CD4-positive, CD25-positive, alpha-beta regulatory T cell (primary cell): ENCODE data around the gene PIGA. TPM values are rescaled to one million over a fixed set of nuclear protein-coding genes. Genes with fewer than 3 reads are reported as not detected.

Experiments
- ATAC-seq, 2 donors: fragments of 150-1000 bp; cut with Tn5 transposase; one replicate each; pipeline ENCODE4 v1.10.0; 2021; ENCODE audit warnings: low read depth in 2 of 2, moderate number of reproducible peaks in 2 of 2, moderate library complexity in 1 of 2
- DNase-seq, 3 donors: peaks; one replicate each; pipeline versions ENCODE4 v3.0.0 to v3.0.0-alpha.2; 2012 to 2022; ENCODE audit warnings: mixed read lengths in 1 of 3
- H3K27ac ChIP-seq: one replicate; pipeline ENCODE4 v1.7.0; 2013; ENCODE audit warnings: mild to moderate bottlenecking, low read length; ENCODE audit not compliant: insufficient read depth, poor library complexity, severe bottlenecking
- H3K27me3 ChIP-seq: one replicate; pipeline ENCODE4 v1.7.0; 2013; ENCODE audit warnings: low read length; ENCODE audit not compliant: control insufficient read depth, insufficient read depth
- H3K36me3 ChIP-seq: one replicate; pipeline ENCODE4 v1.7.0; 2013; ENCODE audit warnings: mild to moderate bottlenecking, low read length, moderate library complexity; ENCODE audit not compliant: control insufficient read depth, insufficient read depth
- H3K4me1 ChIP-seq: 2 replicates; pipeline ENCODE4 v1.7.0; 2013; ENCODE audit warnings: mild to moderate bottlenecking, low read length; ENCODE audit not compliant: insufficient read depth, control insufficient read depth, poor library complexity, severe bottlenecking
- H3K4me3 ChIP-seq: one replicate; pipeline ENCODE4 v1.7.0; 2013; ENCODE audit warnings: low read depth, mild to moderate bottlenecking, low read length, moderate library complexity
- H3K9me3 ChIP-seq, 2 experiments: 1 replicate in 1 of 2; 2 replicates in 1 of 2; pipeline ENCODE4 v1.7.0; 2013; ENCODE audit warnings: low read length in 2 of 2, mild to moderate bottlenecking in 1 of 2, moderate library complexity in 1 of 2; ENCODE audit not compliant: control insufficient read depth in 2 of 2
- H3K27ac Mint-ChIP-seq, 3 donors: one replicate each; pipeline ENCODE4 v1.8.0; 2020 to 2022; ENCODE audit warnings: mild to moderate bottlenecking in 3 of 3, mixed read lengths in 3 of 3, moderate library complexity in 2 of 3
- H3K27me3 Mint-ChIP-seq: one replicate; pipeline ENCODE4 v1.8.0; 2022; ENCODE audit warnings: mild to moderate bottlenecking, mixed read lengths
- H3K36me3 Mint-ChIP-seq: one replicate; pipeline ENCODE4 v1.8.0; 2020; ENCODE audit warnings: mixed read lengths
- H3K4me1 Mint-ChIP-seq, 4 donors: one replicate each; pipeline ENCODE4 v1.8.0; 2020 to 2022; ENCODE audit warnings: mixed read lengths in 4 of 4, mild to moderate bottlenecking in 1 of 4
- H3K4me3 Mint-ChIP-seq, 4 donors: one replicate each; pipeline ENCODE4 v1.8.0; 2020 to 2022; ENCODE audit warnings: mild to moderate bottlenecking in 4 of 4, mixed read lengths in 4 of 4, moderate library complexity in 3 of 4
- H3K9me3 Mint-ChIP-seq, 7 donors: one replicate each; pipeline ENCODE4 v1.8.0; 2020 to 2022; ENCODE audit warnings: mixed read lengths in 7 of 7, mild to moderate bottlenecking in 3 of 7, moderate library complexity in 2 of 7
- polyA plus RNA-seq, 4 donors: library from polyadenylated mRNA; unstranded; fragments of 300-500 nt; fragmentation: Illumina TruSeq; gene quantifications; one replicate each; pipeline ENCODE4 v1.2.3, GENCODE V29; 2021
- total RNA-seq: library from RNA; stranded (reverse); gene quantifications from one replicate; pipeline ENCODE4 v1.2.3, GENCODE V29; 2022

PIGA gene
- total and polyA plus RNA-seq, 5 donors from 2014 or later: 5.5 to 119 (median 8.2) TPM

- Mint-ChIP-seq H3K9me3 (peaks cover 0 to 2% (median 0%) of the 10 kb centered on the region in 7 donors), H3K4me3 (peak overlapping the region; percentile 91 to 98 (median 95)), H3K27ac (peak overlapping the region; percentile 82 to 96 (median 95)), H3K36me3 (no peaks in the 10 kb centered on the region), H3K4me1 (peaks cover 14 to 29% (median 21%) of the 10 kb centered on the region in 4 donors), H3K27me3 (peaks cover 22% of the 10 kb centered on the region)
- peak overlapping the region; percentile 85 for H3K4me3 ChIP-seq
- no peaks in the 10 kb centered on the region for H3K9me3 ChIP-seq
- ATAC-seq (no peak), DNase-seq (peak in 2 of 3 donors; percentile 20 to 58)
- peaks cover 12% of the 10 kb centered on the region for H3K36me3 ChIP-seq
- peaks cover 6% of the 10 kb centered on the region for H3K4me1 ChIP-seq
- H3K27ac ChIP-seq: peak overlapping the region; percentile 85
- peaks cover 15% of the 10 kb centered on the region for H3K27me3 ChIP-seq
These were observed 695 bp upstream of the PIGA start for GRCh38 chrX:15336023-15336413.

DNA sequence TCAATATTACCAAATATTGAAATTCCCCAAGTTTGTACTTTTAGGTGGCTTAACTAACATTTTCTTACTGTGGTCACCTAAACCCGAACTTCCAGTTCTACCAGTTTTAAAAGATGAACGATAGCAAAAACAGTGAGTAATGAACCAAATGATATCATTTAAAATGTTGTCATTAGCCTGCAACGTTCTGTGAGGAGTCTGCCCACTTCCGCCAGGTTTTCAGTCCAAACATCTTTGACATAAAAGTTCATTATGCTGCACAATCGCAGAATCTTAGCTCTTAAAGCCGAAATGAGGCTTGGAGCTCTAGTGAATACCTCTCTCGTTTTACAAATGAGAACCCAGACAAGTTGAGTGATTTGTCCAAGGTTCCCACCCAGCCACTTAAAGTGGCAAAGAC, 762 bp downstream of the PIGA start:
- peaks cover 14 to 29% (median 21%) of the 10 kb centered on the region in 4 donors for H3K4me1 Mint-ChIP-seq
- Histone ChIP-seq H3K4me3 (peak overlapping the region; percentile 85), H3K4me1 (peaks cover 6% of the 10 kb centered on the region), H3K9me3 (no peaks in the 10 kb centered on the region), H3K27ac (peak overlapping the region; percentile 85), H3K27me3 (peaks cover 15% of the 10 kb centered on the region), H3K36me3 (peaks cover 18% of the 10 kb centered on the region)
- ATAC-seq (no peak), DNase-seq (peak; percentile 7 to 59 (median 48))
- H3K27ac Mint-ChIP-seq: peak overlapping the region; percentile 79 to 96 (median 95)
- H3K9me3 Mint-ChIP-seq: peaks cover 0 to 2% (median 0%) of the 10 kb centered on the region in 7 donors
- peak overlapping the region; percentile 91 to 98 (median 95) for H3K4me3 Mint-ChIP-seq
- peaks cover 14% of the 10 kb centered on the region for H3K27me3 Mint-ChIP-seq
- H3K36me3 Mint-ChIP-seq: no peaks in the 10 kb centered on the region

DNA sequence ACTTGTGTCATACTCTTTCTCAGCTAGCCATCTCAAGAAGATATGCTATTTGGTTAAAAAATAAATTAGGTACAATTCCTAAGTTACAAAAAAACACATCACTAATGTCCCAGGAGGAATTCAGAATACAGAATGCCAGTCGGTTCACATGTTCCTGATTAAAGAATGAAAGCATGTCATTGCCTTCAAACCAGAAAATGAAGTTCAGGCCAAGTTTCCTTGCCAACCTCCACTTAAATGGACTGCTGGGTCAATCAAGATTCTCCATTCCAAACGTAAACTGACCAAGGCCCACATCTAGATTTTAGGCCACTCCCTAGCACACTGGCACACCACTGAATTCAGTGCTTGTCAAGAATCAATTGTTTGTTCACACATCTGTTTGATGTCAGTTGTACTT, 6.5 kb downstream of the PIGA start:
- H3K4me1 ChIP-seq: no peaks in the 10 kb centered on the region
- Mint-ChIP-seq H3K4me3 (no peak overlapping the region), H3K36me3 (peaks cover 7% of the 10 kb centered on the region), H3K27me3 (no peaks in the 10 kb centered on the region), H3K4me1 (peaks cover 13 to 18% (median 16%) of the 10 kb centered on the region in 4 donors), H3K27ac (no peak overlapping the region), H3K9me3 (peaks cover 0 to 2% (median 0%) of the 10 kb centered on the region in 7 donors)
- no peaks in the 10 kb centered on the region for H3K27me3 ChIP-seq
- no peaks in the 10 kb centered on the region for H3K9me3 ChIP-seq
- ATAC-seq: no peak
- peaks cover 35% of the 10 kb centered on the region for H3K36me3 ChIP-seq
- no peak overlapping the region for H3K4me3 ChIP-seq
- no peak for DNase-seq
- no peak overlapping the region for H3K27ac ChIP-seq

GRCh38 chrX:15328131-15328530, 7.2 kb downstream of the PIGA start:
- H3K27me3 ChIP-seq: no peaks in the 10 kb centered on the region
- no peak overlapping the region for H3K27ac ChIP-seq
- DNase-seq: no peak
- H3K4me1 ChIP-seq: no peaks in the 10 kb centered on the region
- Mint-ChIP-seq H3K9me3 (peaks cover 0 to 2% (median 0%) of the 10 kb centered on the region in 7 donors), H3K27me3 (no peaks in the 10 kb centered on the region), H3K27ac (no peak overlapping the region), H3K4me1 (peaks cover 9 to 18% (median 16%) of the 10 kb centered on the region in 4 donors), H3K36me3 (peaks cover 8% of the 10 kb centered on the region), H3K4me3 (no peak overlapping the region)
- ATAC-seq: no peak
- H3K4me3 ChIP-seq: no peak overlapping the region
- peaks cover 37% of the 10 kb centered on the region for H3K36me3 ChIP-seq
- H3K9me3 ChIP-seq: no peaks in the 10 kb centered on the region

DNA sequence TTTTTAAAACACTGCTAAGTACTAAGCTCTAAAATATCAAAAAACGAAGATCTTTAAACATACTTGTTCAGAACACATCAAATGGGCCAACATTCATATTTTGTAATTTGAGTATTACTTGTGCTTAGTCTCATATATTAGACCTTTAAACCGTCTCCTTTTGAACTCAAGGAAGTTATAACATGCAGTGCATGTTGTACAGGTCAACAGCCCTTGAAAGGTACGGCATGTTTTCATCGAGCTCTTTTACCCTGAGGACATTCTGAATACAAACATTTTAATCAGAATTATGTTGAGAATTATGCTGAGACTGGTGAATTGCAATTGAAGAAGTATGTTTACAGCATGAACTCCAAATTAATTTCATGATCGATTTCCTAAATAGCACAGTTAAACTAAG, 12.9 kb downstream of the PIGA start:
- H3K27ac ChIP-seq: no peak overlapping the region
- Mint-ChIP-seq H3K27me3 (no peaks in the 10 kb centered on the region), H3K4me3 (no peak overlapping the region), H3K36me3 (peaks cover 25% of the 10 kb centered on the region), H3K4me1 (peaks cover 0 to 1% (median 1%) of the 10 kb centered on the region in 4 donors), H3K27ac (no peak overlapping the region), H3K9me3 (no peaks in the 10 kb centered on the region)
- DNase-seq: no peak
- ATAC-seq: no peak
- H3K27me3 ChIP-seq: no peaks in the 10 kb centered on the region
- H3K36me3 ChIP-seq: peaks cover 24% of the 10 kb centered on the region
- H3K4me3 ChIP-seq: no peak overlapping the region
- H3K9me3 ChIP-seq: no peaks in the 10 kb centered on the region
- H3K4me1 ChIP-seq: no peaks in the 10 kb centered on the region

GRCh38 chrX:15322072-15322471, 13.3 kb downstream of the PIGA start:
- no peaks in the 10 kb centered on the region for H3K27me3 ChIP-seq
- ATAC-seq (no peak), DNase-seq (no peak)
- H3K9me3 ChIP-seq: no peaks in the 10 kb centered on the region
- Mint-ChIP-seq H3K27me3 (no peaks in the 10 kb centered on the region), H3K4me1 (no peaks in the 10 kb centered on the region), H3K27ac (no peak overlapping the region), H3K36me3 (peaks cover 25% of the 10 kb centered on the region), H3K9me3 (no peaks in the 10 kb centered on the region), H3K4me3 (no peak overlapping the region)
- H3K27ac ChIP-seq: no peak overlapping the region
- no peak overlapping the region for H3K4me3 ChIP-seq
- peaks cover 24% of the 10 kb centered on the region for H3K36me3 ChIP-seq
- no peaks in the 10 kb centered on the region for H3K4me1 ChIP-seq

GRCh38 chrX:15321447-15321846, 13.9 kb downstream of the PIGA start:
- Mint-ChIP-seq H3K4me3 (no peak overlapping the region), H3K27ac (no peak overlapping the region), H3K27me3 (no peaks in the 10 kb centered on the region), H3K4me1 (no peaks in the 10 kb centered on the region), H3K9me3 (no peaks in the 10 kb centered on the region), H3K36me3 (peaks cover 25% of the 10 kb centered on the region)
- Histone ChIP-seq H3K27ac (no peak overlapping the region), H3K27me3 (no peaks in the 10 kb centered on the region), H3K36me3 (peaks cover 24% of the 10 kb centered on the region), H3K9me3 (no peaks in the 10 kb centered on the region), H3K4me3 (no peak overlapping the region), H3K4me1 (no peaks in the 10 kb centered on the region)
- ATAC-seq: no peak
- no peak for DNase-seq

- Mint-ChIP-seq H3K9me3 (no peaks in the 10 kb centered on the region), H3K27ac (no peak overlapping the region), H3K27me3 (no peaks in the 10 kb centered on the region), H3K36me3 (peaks cover 25% of the 10 kb centered on the region), H3K4me3 (no peak overlapping the region), H3K4me1 (no peaks in the 10 kb centered on the region)
- Histone ChIP-seq H3K4me3 (no peak overlapping the region), H3K27me3 (no peaks in the 10 kb centered on the region), H3K4me1 (no peaks in the 10 kb centered on the region), H3K27ac (no peak overlapping the region), H3K36me3 (peaks cover 24% of the 10 kb centered on the region), H3K9me3 (no peaks in the 10 kb centered on the region)
- ATAC-seq (no peak), DNase-seq (no peak)
These were observed 15.0 kb downstream of the PIGA start for GRCh38 chrX:15320297-15320696.
